ENCODE measurements around the gene PDLIM7. TPM values are rescaled to one million over a fixed set of nuclear protein-coding genes. Genes with fewer than 3 reads are reported as not detected.

Gene PDLIM7, protein sequence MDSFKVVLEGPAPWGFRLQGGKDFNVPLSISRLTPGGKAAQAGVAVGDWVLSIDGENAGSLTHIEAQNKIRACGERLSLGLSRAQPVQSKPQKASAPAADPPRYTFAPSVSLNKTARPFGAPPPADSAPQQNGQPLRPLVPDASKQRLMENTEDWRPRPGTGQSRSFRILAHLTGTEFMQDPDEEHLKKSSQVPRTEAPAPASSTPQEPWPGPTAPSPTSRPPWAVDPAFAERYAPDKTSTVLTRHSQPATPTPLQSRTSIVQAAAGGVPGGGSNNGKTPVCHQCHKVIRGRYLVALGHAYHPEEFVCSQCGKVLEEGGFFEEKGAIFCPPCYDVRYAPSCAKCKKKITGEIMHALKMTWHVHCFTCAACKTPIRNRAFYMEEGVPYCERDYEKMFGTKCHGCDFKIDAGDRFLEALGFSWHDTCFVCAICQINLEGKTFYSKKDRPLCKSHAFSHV
- total RNA-seq = 54.4 and 99.4 TPM in 2 replicates

DNA sequence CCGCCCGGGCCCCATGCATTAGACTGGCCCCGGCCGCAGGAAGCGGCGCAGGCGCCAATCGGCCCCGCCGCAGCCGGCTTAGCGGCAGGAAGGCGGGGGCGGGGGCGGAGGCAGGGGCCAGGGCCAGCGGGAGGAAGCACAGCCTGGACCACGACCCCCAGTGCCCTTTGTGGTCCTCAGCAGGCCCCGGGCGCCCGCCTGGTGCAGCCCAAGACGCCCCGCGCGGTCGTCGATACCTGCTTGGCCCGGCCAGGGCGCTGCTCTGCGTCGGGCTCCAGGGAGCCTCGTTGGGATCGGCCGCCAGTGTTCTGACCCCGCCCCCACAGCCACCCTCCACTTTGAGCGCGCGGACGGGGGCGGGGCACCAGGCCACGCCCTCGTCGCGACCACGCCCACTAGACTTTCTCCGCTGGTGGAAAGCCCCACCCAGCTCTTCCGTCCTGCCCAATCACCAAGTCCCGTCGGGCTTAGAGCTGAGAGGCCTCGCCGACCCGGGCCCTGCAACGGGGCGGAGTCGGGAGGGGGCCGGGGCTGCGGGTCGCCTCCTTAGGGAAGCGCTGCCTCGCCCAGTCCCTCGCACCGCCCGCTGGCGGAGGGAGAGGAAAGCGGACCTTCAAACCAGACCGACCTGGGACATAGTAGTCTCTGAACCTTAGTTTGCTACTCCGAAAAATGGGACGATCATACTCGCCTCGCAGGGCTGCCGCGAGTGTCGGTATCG is at the start of gene PDLIM7:
PDLIM7 (minus strand) TSS at position 313 of the 721 bp plus-strand sequence. CDS start 1,092 bp downstream, outside the sequence.

DNA sequence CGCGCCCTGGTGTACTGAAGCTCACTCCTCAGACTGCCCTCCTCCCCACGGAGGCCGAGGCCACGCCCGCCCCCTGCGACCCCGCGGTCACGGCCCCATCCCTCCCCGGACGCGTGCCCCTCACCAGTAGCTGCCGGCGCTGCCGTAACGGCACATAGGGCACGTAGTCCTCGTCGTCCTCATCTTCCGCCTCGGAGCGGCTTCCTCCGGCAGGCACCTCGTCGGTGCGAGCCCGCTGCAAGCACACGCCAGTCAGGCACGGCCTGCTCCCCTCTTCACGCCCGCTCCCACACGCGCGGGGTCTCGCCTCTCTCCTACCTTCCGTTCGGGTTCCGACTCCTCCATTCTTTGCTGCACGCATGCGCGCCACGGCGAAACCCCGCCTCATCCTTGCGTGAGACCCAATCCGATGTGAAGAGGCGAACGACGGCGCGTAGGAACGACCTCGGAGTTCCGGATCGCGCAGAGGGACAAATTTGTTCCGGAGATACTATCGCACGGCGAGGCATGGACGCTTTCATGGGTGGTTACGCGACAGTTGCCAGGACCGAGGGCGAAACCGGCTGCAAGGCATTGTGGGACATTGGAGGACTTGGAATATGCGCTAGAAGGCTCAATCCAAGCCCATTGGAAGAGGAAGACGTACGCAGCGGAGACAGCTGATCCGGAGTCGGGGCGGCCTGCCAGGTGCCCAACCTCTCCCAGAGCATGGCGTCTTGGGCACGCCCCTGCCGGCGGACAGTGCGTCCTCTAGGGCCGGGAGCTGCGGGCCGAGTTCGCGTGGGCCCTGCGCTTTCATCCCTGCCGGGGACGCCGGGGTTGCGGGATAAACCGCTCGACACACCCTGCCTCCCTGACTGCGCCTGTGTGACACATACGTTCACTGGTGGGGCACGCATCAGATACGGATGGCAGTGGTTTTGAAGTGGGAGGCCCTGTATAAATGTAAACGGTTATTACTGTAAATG is 19.5 kb upstream of the PDLIM7 start, which contains the start of gene DDX41:
DDX41 (minus strand) TSS at position 361 of the 968 bp plus-strand sequence; CDS start at position 345, 16 bp downstream.

DNA sequence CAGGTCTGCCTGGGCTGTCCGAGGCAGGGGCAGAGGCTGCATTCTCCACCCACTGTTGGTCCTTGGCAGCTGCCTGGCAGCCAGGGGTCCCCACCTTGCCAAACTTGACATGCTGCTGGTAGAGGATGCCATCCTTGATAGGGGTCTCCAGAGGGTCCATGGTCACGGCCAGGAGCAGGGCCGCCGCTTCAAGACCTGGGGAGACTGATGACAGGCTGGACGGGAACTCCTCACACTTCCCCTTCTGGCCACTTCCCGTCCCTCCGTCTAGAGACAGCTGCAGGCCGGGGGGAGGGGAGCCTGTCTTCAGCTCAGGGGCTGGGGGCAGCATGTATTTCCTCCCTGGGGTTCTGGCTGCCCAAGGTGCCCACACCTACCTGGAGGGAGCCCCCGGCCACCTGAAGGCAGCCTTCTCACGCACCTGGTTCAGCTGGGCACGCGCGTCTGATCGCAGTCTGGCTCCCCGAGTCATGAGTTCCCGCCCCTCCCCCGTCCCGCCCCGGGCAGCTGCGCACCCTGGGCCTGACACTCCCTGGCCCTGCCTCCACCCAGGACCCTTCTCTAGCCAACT is 12.1 kb upstream of the PDLIM7 start, which contains the start of gene DOK3:
DOK3 (minus strand) TSS at position 446 of the 571 bp plus-strand sequence; CDS start at position 160, 286 bp downstream.

DNA sequence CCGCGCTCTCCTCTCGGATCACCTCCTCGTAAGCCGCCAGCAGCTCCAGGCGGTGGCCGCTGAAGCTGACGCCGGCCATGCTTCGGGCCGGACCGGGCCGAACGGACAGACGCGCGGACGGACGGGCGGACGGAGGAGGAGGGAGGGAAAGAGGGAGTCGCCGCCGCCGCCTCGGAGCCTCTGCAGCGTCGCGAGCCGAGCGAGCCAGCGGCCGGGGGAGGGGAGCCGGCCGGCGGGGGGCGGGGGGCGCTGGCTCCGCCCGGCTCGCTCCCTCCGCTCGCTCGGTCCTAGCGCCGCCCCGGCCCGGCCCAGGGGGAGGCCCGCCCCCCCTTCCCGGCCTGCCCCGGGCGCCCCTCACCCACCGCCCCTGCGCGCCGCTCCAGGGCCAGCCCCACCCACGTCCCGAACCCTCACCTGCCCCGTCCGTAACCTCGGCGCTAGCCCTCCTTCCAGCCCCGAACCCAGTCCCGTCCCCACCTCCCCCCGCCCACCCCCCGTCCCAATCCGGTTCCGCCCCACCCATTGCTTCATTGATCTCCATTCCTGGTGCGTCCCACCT is 23.9 kb downstream of the PDLIM7 start, which contains the start of gene DBN1:
DBN1 (minus strand) TSS at position 192 of the 559 bp plus-strand sequence; CDS start at position 79, 113 bp downstream.

DNA sequence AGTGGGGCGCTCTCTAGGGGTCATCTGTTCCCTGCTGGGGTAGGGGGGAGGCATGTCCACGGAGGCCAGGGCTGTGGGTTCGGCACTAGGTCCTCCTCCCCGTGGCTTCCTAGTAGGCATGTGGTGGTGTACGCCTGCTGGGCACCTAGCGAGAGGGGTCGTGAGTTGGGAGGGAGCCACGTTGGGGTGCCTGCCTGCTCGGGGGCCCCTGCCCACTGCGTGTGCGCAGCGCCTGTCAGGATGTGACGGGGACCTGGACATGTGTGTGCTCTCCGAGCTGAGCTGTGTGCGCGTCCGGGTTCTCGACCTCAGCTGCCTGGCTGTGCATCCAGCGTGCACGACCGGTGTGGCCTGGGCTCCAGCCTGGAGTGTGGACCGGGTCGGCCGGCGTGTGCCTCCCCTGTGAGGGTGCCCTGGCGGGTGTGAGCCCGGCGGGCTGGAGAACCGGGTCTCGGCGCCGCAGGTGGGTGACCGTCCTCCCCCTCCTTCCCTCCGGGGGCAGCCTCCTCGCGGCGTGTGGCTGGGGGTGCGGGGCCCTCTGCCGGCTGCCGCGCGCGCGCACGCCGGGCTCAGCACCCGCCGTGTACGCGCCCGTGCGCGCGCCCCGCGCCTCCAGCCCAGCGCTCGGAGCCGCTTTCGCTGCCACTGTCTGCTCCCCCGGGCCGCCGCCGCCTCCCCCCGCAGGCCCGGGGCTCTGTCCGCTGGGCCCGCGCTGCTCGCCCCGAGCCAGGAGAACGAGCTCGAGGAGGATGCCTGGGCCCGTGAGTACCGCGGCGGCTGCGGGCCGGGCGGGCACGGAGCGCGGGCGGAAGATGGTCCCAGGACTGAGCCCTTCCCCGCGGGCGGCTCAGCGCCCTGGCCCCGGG is 51.0 kb downstream of the PDLIM7 start, which contains the start of gene PRR7:
PRR7 (plus strand) TSS at position 615 of the 866 bp plus-strand sequence. CDS start 8,254 bp downstream, outside the sequence.

Other genes with a start within 250 kb of the PDLIM7 start
- 15.6 and 20.5 TPM in 2 replicates for gene RAB24, start 193.9 kb downstream of the PDLIM7 start, total RNA-seq
- gene PRELID1, start 193.8 kb downstream of the PDLIM7 start, total RNA-seq = 156 and 217 TPM in 2 replicates
- gene MXD3, start 185.7 kb downstream of the PDLIM7 start, total RNA-seq = 14.0 and 39.8 TPM in 2 replicates
- gene LMAN2, start 145.9 kb downstream of the PDLIM7 start, total RNA-seq = 441 and 442 TPM in 2 replicates
- 5.2 and 7.5 TPM in 2 replicates for gene RGS14, start 139.7 kb downstream of the PDLIM7 start, total RNA-seq
- gene SLC34A1, start 113.2 kb downstream of the PDLIM7 start, total RNA-seq = not detected in 2 replicates
- not detected in 2 replicates for gene PFN3, start 96.9 kb downstream of the PDLIM7 start, total RNA-seq
- 1.3 and 1.7 TPM in 2 replicates for gene F12, start 88.0 kb downstream of the PDLIM7 start, total RNA-seq
- 27.0 and 31.0 TPM in 2 replicates for gene GRK6, start 70.9 kb downstream of the PDLIM7 start, total RNA-seq
- gene PRR7, start 50.8 kb downstream of the PDLIM7 start, total RNA-seq = 5.8 and 10.8 TPM in 2 replicates
- 152 and 161 TPM in 2 replicates for gene DBN1, start 24.0 kb downstream of the PDLIM7 start, total RNA-seq
- 0.65 and 3.6 TPM in 2 replicates for gene DOK3, start 12.2 kb upstream of the PDLIM7 start, total RNA-seq
- gene DDX41, start 19.4 kb upstream of the PDLIM7 start, total RNA-seq = 84.5 and 96.1 TPM in 2 replicates
- 11.7 and 13.1 TPM in 2 replicates for gene FAM193B, start 57.0 kb upstream of the PDLIM7 start, total RNA-seq
- 215 and 232 TPM in 2 replicates for gene TMED9, start 94.6 kb upstream of the PDLIM7 start, total RNA-seq
- 31.3 and 35.7 TPM in 2 replicates for gene B4GALT7, start 102.5 kb upstream of the PDLIM7 start, total RNA-seq

Data from epithelial cell of umbilical artery (primary cell).